Transverse colon (tissue), 4 donors: ENCODE data around the gene BNIP3.

Experiments
- CTCF ChIP-seq, 5 experiments: fragments of 200-600 bp in 3 of 5; fragments of 450-650 bp in 2 of 5; sonication (generic) in 3 of 5; IDR thresholded peaks; 1 replicate in 2 of 5; 2 replicates in 3 of 5; pipeline ENCODE4 v1.5.1; 2016 to 2017; ENCODE audit warnings: antibody characterized with exemption in 5 of 5, inconsistent platforms in 3 of 5, mild to moderate bottlenecking in 2 of 5, moderate library complexity in 1 of 5
- EP300 ChIP-seq: sonication (generic); formaldehyde crosslinking; IDR thresholded peaks from one replicate; pipeline ENCODE4 v1.6.1; 2017; ENCODE audit warnings: antibody characterized with exemption, low read depth
- POLR2AphosphoS5 ChIP-seq, 3 donors: sonication (generic); formaldehyde crosslinking; IDR thresholded peaks; one replicate each; pipeline ENCODE4 v1.6.1; 2016; ENCODE audit warnings: antibody characterized with exemption in 3 of 3

GRCh38 chr10:131943021-131943814, 38.5 kb downstream of the BNIP3 start:
- TF ChIP-seq EP300 (no peak), CTCF (IDR thresholded peaks at IDR 0.05) (peak in 3 of 5 experiments; percentile 23 to 24 (median 24)), POLR2AphosphoS5 (IDR thresholded peaks at IDR 0.05) (no peak)
